Mucosa of rectum (tissue), 2 donors: ENCODE data around the gene CFAP77.

Experiments
- H3K27ac ChIP-seq, 2 donors: one replicate each; pipeline ENCODE4 v1.7.0; 2013; ENCODE audit warnings: inconsistent platforms in 2 of 2, low read depth in 2 of 2, low read length in 2 of 2
- H3K27me3 ChIP-seq, 2 donors: one replicate each; pipeline ENCODE4 v1.7.0; 2013; ENCODE audit warnings: low read length in 2 of 2; ENCODE audit not compliant: control insufficient read depth in 2 of 2, insufficient read depth in 2 of 2
- H3K36me3 ChIP-seq, 2 donors: one replicate each; pipeline ENCODE4 v1.7.0; 2013; ENCODE audit warnings: low read length in 2 of 2; ENCODE audit not compliant: control insufficient read depth in 2 of 2, insufficient read depth in 2 of 2
- H3K4me1 ChIP-seq, 2 donors: one replicate each; pipeline ENCODE4 v1.7.0; 2013; ENCODE audit warnings: low read length in 2 of 2, mild to moderate bottlenecking in 1 of 2; ENCODE audit not compliant: control insufficient read depth in 2 of 2, insufficient read depth in 2 of 2
- H3K4me3 ChIP-seq, 2 donors: one replicate each; pipeline ENCODE4 v1.7.0; 2013; ENCODE audit warnings: low read length in 2 of 2
- H3K9ac ChIP-seq, 2 donors: one replicate each; pipeline ENCODE4 v1.7.0; 2013; ENCODE audit warnings: low read length in 2 of 2, low read depth in 1 of 2, mild to moderate bottlenecking in 1 of 2
- H3K9me3 ChIP-seq, 2 donors: one replicate each; pipeline ENCODE4 v1.7.0; 2013; ENCODE audit warnings: low read length in 2 of 2; ENCODE audit not compliant: control insufficient read depth in 2 of 2
- donor health status: healthy.
- donor health status: Normal muscosa, but diverticular disease.

CFAP77 gene

DNA sequence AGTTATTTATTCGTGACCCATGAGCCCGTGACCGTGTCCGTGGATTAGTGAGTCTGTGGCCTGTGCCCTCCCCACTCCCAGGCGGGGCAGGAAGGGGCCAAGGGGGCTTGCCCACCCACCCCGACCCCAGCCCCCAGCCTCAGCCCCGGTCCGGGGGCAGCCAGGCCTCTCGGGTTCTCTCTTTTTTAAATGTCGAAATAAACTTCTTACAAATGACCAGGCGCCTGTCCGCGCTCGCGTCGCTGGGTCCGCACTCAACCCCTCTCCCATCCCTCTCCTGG, 180.0 kb downstream of the CFAP77 start:
- no peaks in the 10 kb centered on the region for H3K4me1 ChIP-seq
- H3K9me3 ChIP-seq = no peaks in the 10 kb centered on the region
- H3K27me3 ChIP-seq = peaks cover 53% of the 10 kb centered on the region in 2 donors
- no peak overlapping the region for H3K4me3 ChIP-seq
- no peak overlapping the region for H3K9ac ChIP-seq
- no peak overlapping the region for H3K27ac ChIP-seq
- H3K36me3 ChIP-seq = peaks cover 0 to 5% of the 10 kb centered on the region in 2 donors

DNA sequence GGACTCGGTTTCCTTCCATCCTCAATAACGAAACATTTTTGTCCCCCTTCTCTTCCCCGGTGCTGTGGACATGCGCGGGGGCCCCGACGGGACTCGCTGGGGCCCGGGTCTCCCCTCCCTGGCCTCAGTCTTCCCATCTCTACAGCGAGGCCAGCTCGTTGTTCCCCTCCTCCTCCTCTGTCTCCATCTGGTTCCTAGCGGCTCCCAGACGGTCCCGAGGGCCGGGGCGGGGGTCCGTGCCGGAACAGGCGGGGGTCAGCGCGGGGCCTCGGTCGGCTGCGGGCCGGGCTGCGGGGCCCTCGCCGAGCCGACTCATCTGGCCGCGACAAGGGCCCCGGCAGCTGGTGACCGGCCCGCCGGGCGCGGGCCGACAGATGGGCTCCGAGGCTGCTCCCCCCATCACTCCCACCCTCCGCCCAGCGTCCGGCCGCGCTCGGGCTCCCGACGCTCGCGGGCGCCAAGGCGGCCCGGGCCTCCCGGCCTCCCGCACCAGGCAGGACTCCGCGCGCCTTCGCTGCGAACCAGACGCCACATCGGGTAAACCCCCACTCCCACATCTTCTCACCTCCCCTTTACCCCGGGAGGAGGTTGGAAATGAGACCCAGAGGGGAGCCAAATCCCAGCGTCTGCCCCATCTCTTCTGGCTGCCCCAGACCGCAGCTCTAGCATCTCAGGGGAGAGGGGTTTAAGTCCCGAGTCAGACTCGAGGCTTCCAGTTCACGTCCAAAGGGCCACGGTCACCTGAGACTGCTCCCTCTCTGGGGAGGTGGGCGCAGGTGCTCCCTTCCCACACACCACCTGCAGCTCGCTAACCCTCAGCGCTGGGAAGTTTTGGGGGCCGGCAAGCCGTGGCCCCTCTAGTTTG, 180.5 kb downstream of the CFAP77 start:
- Histone ChIP-seq H3K9me3 (no peaks in the 10 kb centered on the region), H3K27ac (no peak overlapping the region), H3K9ac (no peak overlapping the region), H3K4me3 (no peak overlapping the region), H3K4me1 (no peaks in the 10 kb centered on the region), H3K27me3 (peaks cover 47% of the 10 kb centered on the region in 2 donors), H3K36me3 (peaks cover 3 to 9% of the 10 kb centered on the region in 2 donors)

DNA sequence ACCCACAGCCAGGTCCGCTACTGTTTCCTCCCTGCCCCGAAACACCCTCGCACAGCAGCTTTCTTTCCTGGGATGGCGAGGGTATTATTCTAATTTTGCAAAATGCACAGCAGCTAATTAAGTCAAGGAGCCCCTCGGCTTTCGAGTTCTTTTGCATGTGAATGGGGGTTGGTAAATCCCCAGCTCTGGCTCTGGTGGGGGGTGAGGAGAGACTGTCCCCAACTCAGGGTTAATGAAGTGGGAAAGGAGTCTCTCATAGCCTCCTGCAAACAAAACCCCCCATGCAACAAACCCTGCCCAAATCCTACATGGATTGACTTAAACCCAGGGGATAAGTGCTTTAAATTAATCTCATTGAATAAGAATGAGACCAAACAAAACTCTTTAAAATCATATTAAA, 181.2 kb downstream of the CFAP77 start:
- peaks cover 40% of the 10 kb centered on the region in 2 donors for H3K27me3 ChIP-seq

DNA sequence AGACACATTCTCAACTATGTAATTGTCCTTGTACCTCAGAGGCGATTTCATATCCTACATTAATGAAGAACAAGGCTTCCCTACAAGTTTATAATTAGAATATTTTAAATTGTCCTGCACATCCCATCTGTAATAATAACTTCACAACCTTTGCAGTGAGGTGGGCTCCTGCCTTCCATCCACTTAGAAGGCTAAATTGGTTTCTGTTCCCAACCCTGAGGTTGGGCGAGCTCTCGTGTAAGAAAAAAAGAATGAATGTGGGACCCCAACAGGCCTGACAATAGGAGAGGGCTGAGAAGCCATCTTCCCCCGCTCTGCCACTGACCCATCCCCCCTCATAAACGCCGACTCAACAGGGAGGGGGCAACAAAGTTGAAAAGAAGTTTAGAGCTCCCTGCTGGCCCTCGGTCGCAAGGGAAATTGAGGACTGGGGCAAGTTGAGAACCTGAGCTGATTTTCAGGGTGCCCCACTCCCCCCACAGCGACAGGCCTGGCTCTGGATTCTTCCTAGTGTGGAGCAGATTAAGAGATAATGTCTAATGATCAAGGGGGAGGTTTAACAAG, 181.8 kb downstream of the CFAP77 start:
- H3K4me1 ChIP-seq = no peaks in the 10 kb centered on the region
- H3K27ac ChIP-seq = no peak overlapping the region
- peaks cover 7 to 10% of the 10 kb centered on the region in 2 donors for H3K36me3 ChIP-seq
- H3K9ac ChIP-seq = no peak overlapping the region
- H3K4me3 ChIP-seq = no peak overlapping the region
- peaks cover 34% of the 10 kb centered on the region in 2 donors for H3K27me3 ChIP-seq
- no peaks in the 10 kb centered on the region for H3K9me3 ChIP-seq

More for the DNA sequence above, 181.2 kb downstream of the CFAP77 start:
- Histone ChIP-seq H3K9me3 (no peaks in the 10 kb centered on the region), H3K27ac (no peak overlapping the region), H3K9ac (no peak overlapping the region), H3K4me1 (no peaks in the 10 kb centered on the region), H3K4me3 (no peak overlapping the region), H3K36me3 (peaks cover 6 to 10% of the 10 kb centered on the region in 2 donors)

DNA sequence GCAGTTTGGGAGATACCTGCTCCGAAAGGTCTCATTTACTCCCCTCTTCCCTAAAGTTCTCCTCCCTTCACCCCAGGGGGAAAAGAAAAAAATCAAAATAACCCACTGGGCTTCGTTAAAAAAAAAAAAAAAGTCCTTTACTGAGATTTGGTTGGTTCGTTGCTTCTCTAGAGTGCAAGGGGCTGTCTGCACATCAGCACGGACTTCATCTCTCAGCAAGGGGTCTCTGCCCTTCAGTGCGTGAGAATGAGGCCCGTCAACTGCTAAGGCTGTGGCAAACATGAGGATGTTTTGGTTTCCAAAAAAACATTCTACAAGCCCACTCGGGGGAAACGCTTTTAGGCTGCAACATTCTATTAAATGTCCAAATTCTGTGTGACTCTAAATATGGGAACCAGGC, 182.4 kb downstream of the CFAP77 start:
- H3K4me1 ChIP-seq = no peaks in the 10 kb centered on the region
- H3K36me3 ChIP-seq = peaks cover 10% of the 10 kb centered on the region in 2 donors
- H3K9ac ChIP-seq = no peak overlapping the region
- no peaks in the 10 kb centered on the region for H3K9me3 ChIP-seq
- H3K4me3 ChIP-seq = no peak overlapping the region
- no peak overlapping the region for H3K27ac ChIP-seq
- peaks cover 29% of the 10 kb centered on the region in 2 donors for H3K27me3 ChIP-seq

DNA sequence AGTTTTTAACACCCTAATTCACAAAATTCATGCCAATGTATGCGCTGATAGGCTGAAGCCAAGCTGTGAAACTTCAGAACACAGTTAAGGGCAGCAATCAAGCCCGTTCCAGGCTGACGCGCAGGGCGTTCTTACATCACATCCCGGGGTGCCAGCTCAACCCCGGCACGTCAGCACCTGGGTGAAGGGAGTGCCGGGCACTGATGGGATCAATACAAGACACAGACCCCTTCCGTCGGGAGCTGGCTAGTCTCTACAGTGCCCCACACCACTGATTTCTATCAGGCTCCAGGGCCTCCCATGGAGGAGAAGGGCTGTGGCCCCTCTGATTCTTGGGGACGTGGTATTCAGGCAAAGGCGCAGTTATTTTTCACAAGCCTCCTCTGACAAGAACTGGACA, 184.4 kb downstream of the CFAP77 start:
- Histone ChIP-seq H3K9me3 (no peaks in the 10 kb centered on the region), H3K27me3 (peaks cover 13% of the 10 kb centered on the region in 2 donors), H3K4me1 (no peaks in the 10 kb centered on the region), H3K4me3 (no peak overlapping the region), H3K36me3 (peaks cover 10 to 14% of the 10 kb centered on the region in 2 donors), H3K27ac (no peak overlapping the region), H3K9ac (no peak overlapping the region)

DNA sequence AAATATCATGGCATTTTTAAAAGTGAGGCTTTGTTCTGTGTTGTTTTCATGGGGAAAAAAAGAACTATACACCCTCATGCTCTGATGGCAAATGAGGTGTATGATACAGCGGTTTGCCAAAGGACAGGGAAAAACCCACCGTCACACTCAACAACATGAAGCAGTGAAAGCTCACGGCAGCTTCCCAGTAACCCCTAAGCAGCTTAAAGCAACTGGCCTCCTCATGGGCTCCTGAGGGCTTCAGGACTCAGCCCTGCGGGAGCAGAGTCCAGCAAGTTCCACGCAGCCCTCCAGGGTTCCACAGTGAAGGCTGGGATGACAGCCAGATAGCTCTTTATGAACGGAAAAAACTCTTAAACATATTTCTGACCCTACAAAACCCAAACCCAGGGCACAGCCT, 185.3 kb downstream of the CFAP77 start:
- Histone ChIP-seq H3K9me3 (no peaks in the 10 kb centered on the region), H3K36me3 (peaks cover 10 to 14% of the 10 kb centered on the region in 2 donors)

DNA sequence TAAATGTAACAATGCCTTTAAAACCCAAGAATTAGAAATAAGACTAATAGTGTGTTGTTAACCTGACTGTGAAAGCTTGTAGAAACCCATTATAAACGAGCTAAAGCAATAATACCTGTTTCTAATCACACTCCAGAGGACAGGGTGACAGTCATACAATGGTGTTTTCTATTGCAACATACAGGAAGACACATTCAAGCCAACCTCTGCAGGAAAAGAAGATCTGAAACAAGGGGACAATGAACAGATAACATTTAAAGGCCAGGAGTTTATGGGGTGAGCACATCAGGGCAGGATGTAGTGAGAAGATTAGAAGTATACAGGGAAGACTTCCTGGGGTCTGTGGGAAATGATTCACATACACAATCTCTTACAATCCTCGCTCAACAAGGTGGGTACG, 186.2 kb downstream of the CFAP77 start:
- Histone ChIP-seq H3K36me3 (peaks cover 18 to 19% of the 10 kb centered on the region in 2 donors), H3K9ac (no peak overlapping the region), H3K4me3 (no peak overlapping the region), H3K27me3 (peaks cover 7 to 9% of the 10 kb centered on the region in 2 donors), H3K4me1 (no peaks in the 10 kb centered on the region), H3K27ac (no peak overlapping the region), H3K9me3 (no peaks in the 10 kb centered on the region)

More for the DNA sequence above, 185.3 kb downstream of the CFAP77 start:
- Histone ChIP-seq H3K4me1 (no peaks in the 10 kb centered on the region), H3K4me3 (no peak overlapping the region), H3K9ac (no peak overlapping the region), H3K27me3 (peaks cover 13% of the 10 kb centered on the region in 2 donors), H3K27ac (no peak overlapping the region)

DNA sequence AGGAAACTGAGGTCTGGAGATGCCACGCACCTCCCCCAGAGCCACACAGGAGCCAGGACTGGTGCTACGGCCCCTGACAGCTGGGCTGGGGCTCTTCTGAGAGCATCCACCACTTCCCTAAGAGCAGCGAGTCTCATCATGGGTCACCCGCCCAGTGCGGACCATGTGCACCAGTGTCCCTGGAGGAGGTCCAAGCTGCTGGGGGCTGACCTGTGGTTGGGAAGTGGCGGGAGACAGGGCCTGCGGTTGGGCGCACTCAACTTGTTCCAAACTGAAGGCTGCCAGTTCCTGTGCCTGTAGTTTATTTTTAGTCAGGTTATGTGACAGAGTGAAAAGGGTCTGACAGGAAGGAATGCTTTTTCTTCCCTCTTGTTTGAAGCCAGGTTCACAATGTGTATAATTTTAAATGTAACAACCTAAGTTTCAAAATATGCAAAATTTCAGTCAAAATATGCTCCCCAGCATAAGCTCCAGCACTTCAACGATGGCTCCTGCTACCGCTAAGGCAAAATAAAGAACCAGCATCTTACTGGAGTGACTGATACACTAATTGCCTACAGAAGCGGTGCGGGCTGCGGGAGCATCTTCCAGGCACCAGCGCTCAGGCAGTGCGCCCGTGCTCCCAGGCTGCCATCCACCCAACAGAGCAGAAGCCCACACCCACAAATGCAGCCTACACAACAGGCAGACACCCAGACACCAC, 187.2 kb downstream of the CFAP77 start:
- no peak overlapping the region for H3K27ac ChIP-seq
- H3K36me3 ChIP-seq = peaks cover 19 to 28% of the 10 kb centered on the region in 2 donors
- H3K9me3 ChIP-seq = no peaks in the 10 kb centered on the region
- H3K4me1 ChIP-seq = no peaks in the 10 kb centered on the region
- H3K9ac ChIP-seq = no peak overlapping the region
- no peak overlapping the region for H3K4me3 ChIP-seq
- H3K27me3 ChIP-seq = peaks cover 0 to 3% of the 10 kb centered on the region in 2 donors

DNA sequence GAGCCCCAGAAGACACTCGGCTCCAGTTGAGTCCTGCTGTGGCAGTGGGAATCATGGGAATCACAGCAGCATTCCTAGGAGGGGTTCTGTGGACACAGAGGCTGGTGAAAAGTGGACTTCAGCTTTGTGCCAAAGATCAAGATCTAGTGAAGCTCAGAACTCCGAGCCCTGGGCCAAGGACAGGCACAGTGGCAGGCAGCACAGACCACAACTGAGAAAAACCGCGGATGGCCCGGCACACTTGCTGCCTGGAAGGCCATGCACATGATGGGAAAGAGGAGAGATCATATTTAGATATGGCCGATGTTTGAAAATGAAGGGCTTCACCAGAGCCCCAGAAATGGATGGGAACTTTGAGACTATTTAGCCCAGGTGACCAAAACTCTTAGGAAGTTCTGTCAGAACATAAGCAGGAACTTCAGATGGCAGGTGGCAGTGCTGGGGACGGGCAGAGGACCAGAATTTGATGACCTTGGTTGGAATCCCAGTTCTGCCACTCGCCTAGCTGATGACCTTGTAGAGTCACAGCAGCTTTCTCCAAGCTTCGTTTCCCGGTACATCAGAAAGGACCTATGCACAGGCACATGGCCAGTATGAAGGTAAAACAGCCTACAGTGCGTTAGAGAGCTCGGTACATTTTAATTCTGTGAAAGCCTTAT, 190.4 kb downstream of the CFAP77 start:
- no peak overlapping the region for H3K9ac ChIP-seq
- H3K4me1 ChIP-seq = no peaks in the 10 kb centered on the region
- no peak overlapping the region for H3K4me3 ChIP-seq
- H3K27ac ChIP-seq = no peak overlapping the region
- H3K36me3 ChIP-seq = peaks cover 24 to 28% of the 10 kb centered on the region in 2 donors
- H3K27me3 ChIP-seq = no peaks in the 10 kb centered on the region
- H3K9me3 ChIP-seq = no peaks in the 10 kb centered on the region
